EL (cell line): ENCODE data around the gene FERMT1.
"Not testable (repeated sequence)": the region's sequence is repeated elsewhere in the genome, so short reads cannot be mapped to it uniquely, and the experiment has no call there.

Source experiments
- DNase-seq: peaks from one replicate; pipeline ENCODE4 v3.0.0-alpha.2; 2016

The FERMT1 gene

DNA sequence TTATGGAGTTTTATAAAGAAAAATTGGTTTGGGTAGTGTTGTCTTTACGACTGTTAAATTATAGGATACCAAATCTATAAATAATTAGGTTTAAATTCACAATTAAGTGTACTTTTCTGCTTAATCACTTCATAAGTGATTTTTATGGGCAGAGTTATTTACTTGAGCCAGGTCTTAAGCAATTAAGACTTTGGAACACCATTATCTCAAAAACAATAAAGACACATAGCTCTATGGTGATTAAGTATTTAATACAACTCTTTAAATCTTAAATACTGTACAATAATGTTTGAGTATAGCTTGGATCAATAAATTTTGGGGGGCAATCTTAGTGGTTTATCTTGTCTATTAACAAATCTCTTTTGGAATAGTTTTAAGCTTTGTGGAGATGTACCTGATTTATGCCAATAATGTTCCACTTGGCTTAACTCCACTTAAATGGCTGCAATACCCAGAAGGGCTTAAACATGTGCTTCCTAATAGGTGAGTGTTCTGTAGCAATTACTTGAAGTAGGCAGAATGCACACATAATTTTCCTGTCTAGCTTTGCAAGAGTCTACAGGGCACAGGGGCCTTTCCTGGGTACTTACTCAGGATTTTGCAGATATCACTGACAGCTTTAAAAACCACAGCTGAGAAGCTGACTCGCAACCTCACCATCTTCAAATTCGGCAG is 7.5 kb downstream of the FERMT1 start:
- no peak for DNase-seq

- DNase-seq = no peak
Observed at GRCh38 chr20:6114696-6115095, 8.1 kb downstream of the FERMT1 start.

- no peak for DNase-seq
Observed at GRCh38 chr20:6113951-6114350, 8.9 kb downstream of the FERMT1 start.

- not testable (repeated sequence) for DNase-seq
Observed at GRCh38 chr20:6112965-6113364, 9.9 kb downstream of the FERMT1 start.

GRCh38 chr20:6108330-6108729 is 14.5 kb downstream of the FERMT1 start:
- no peak for DNase-seq

DNA sequence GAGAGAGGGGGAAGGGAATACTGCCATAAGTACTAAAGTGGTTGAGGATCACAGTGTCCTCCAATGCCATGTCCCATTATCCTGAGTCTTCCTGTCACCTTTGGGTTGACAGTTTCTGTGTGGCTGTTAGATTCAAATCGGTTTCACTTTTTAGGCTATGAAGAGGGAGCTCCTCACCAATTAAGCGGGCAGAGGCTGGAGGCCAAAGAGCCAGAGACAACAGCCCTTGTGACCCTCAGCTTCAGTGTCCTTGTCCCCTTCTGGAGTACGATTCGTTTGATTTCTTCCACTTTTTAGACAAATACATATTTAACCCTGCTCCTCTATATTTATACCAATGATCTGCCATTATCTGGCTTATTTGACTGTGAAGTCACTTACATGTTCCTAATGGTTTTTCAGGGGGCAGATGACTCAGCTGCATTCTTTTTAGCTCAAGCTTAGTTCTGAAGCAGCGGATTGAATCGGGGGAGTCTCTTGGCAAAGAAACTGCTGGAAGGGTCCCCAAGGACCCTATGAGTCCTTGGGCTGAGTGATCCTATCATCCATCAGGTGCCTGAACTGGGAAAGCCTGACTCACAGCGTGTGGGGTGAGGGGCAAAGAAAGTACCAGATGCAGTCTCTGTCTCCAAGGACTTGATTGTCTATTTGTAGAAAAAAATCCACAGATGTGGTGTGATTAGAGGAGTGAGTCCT is 18.2 kb downstream of the FERMT1 start:
- DNase-seq = peak; percentile 13

DNA sequence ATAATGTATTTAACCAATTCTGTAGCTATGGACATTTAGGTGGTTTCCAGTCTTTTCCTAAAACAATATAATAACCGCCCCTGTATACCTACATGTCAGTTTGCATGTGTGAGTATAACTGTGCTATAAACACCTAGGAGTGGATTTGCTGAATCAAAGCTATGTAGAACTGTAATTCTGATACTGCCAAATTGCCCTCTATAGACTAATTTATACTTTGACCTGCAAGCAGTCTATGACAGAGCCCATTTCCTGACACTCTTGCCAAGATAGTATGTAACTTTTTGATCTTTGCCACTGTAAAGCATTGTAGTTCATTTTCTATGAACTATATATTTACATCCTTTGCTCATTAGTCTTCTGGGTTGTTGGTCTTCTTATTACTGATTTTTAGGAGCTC is 19.5 kb downstream of the FERMT1 start:
- no peak for DNase-seq

GRCh38 chr20:6101346-6101745 is 21.5 kb downstream of the FERMT1 start:
- DNase-seq = no peak

DNA sequence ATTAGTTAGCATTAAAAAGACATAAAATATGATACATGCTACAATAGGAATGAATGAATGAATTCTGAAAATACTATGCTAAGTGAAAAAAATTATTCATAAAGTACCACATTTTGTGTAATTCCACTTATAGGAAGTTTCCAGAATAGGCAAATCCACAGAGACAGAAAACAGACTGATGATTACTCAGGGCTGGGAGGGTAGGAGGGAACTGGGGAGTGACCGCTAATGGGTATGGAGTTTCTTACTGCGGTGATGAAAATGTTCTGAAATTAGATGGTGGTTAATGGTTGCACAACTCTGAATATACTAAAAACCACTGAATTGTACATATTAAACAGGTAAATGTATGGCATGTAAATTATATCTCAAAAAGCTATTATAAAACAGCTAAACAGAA is 22.6 kb downstream of the FERMT1 start:
- DNase-seq = no peak

- DNase-seq = no peak
Observed at GRCh38 chr20:6099819-6100218, 23.0 kb downstream of the FERMT1 start.

- DNase-seq = no peak
Observed at GRCh38 chr20:6095409-6095808, 27.4 kb downstream of the FERMT1 start.

DNA sequence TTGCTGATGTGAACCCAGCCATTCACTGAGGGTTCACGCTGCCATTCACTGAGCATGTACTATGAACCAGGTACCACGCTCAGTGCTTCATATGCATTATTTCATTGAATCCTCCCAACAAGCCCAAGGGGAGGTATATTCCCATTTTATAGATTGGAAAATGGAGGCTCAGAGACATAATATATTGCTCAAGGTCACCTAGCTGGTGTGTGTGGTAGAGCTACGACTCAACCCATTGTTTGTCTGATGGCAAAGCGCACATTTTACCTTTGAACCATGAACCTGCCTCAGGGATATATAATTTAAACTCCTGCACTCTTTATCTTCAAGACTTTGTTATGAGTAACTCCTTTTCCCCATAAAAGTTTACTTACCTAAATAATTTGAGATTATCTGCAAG is 28.3 kb downstream of the FERMT1 start:
- DNase-seq = no peak

GRCh38 chr20:6094063-6094462 is 28.8 kb downstream of the FERMT1 start:
- no peak for DNase-seq

- DNase-seq = no peak
Observed at GRCh38 chr20:6091661-6092060, 31.2 kb downstream of the FERMT1 start.

- DNase-seq = no peak
Observed at GRCh38 chr20:6086868-6087267, 36.0 kb downstream of the FERMT1 start.

- DNase-seq = no peak
Observed at GRCh38 chr20:6083926-6084325, 38.9 kb downstream of the FERMT1 start.

DNA sequence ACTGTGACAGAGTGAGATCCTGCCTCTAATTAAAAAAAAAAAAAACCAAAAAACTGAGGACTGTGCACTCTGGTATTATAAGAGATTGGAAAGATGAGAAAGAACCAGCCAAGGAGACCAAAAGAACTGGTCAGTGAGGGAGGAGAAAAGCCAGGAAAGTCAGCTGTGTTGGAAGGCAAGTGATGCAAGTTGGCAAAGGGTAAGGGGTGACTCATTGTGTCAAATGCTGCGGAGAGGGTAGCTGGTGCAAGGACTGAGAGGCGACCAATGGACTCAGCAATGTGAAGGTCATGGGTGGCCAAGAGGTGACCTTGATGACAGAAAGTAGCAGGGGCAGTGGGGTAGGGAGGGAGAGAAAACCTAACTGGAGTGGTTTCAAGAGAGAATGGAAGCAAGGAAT is 41.6 kb downstream of the FERMT1 start:
- peak; percentile 50 for DNase-seq

GRCh38 chr20:6079016-6079415 is 43.8 kb downstream of the FERMT1 start:
- DNase-seq = no peak

GRCh38 chr20:6075428-6076219 is 47.2 kb downstream of the FERMT1 start:
- no peak for DNase-seq

- DNase-seq = no peak
Observed at GRCh38 chr20:6074784-6075183, 48.0 kb downstream of the FERMT1 start.

- DNase-seq = peak; percentile 20
Observed at GRCh38 chr20:6074145-6074561, 48.7 kb downstream of the FERMT1 start.

GRCh38 chr20:6070829-6071695 is 51.8 kb downstream of the FERMT1 start:
- DNase-seq = no peak

- DNase-seq = no peak
Observed at GRCh38 chr20:6069669-6070068, 53.2 kb downstream of the FERMT1 start.
